HepG2 (cell line): ENCODE results near the gene CCDC197. TPM values are rescaled to one million over a fixed set of nuclear protein-coding genes. Genes with fewer than 3 reads are reported as not detected.

Source experiments
- ARID3A ChIP-seq: IDR thresholded peaks from 2 replicates; pipeline ENCODE4 v1.6.1; 2012; ENCODE audit warnings: low read depth, low read length, improper control_type of control experiment
- ARID5B ChIP-seq: IDR thresholded peaks from 2 replicates; pipeline ENCODE4 v1.4.0; 2020; ENCODE audit warnings: mild to moderate bottlenecking, missing genetic modification reagents
- ASH2L ChIP-seq: fragments of 300-600, 200-600 bp; sonication (generic); IDR thresholded peaks from 2 replicates; pipeline ENCODE4 v1.7.0; 2017; ENCODE audit warnings: low read depth, mild to moderate bottlenecking, moderate library complexity, mixed read lengths, low read length; ENCODE audit not compliant: insufficient read length
- HMG20A ChIP-seq: IDR thresholded peaks from 2 replicates; pipeline ENCODE4 v1.6.1; 2016; ENCODE audit warnings: borderline replicate concordance
- HNF4G ChIP-seq, 2 experiments: sonication (generic) in 1 of 2; formaldehyde crosslinking in 1 of 2; IDR thresholded peaks; 2 replicates each; pipeline versions ENCODE4 v1.4.0 to v1.6.1; 2011 to 2020; ENCODE audit warnings: borderline replicate concordance in 2 of 2, low read depth in 2 of 2, mild to moderate bottlenecking in 2 of 2, low read length in 1 of 2, missing genetic modification reagents in 1 of 2, moderate library complexity in 1 of 2
- NCOA2 ChIP-seq: sonication (generic); formaldehyde crosslinking; IDR thresholded peaks from 2 replicates; pipeline ENCODE4 v1.8.0; 2022; ENCODE audit warnings: inconsistent platforms
- NCOR1 ChIP-seq: fragments of 200-600 bp; sonication (generic); IDR thresholded peaks from 2 replicates; pipeline ENCODE4 v1.7.0; 2017; ENCODE audit warnings: antibody characterized with exemption, low read length, borderline replicate concordance
- NFKB2 ChIP-seq: sonication (generic); formaldehyde crosslinking; IDR thresholded peaks from 2 replicates; pipeline ENCODE4 v1.4.0; 2020; ENCODE audit warnings: missing genetic modification reagents, borderline replicate concordance
- PHB2 ChIP-seq: fragments of 450-650 bp; IDR thresholded peaks from 2 replicates; pipeline ENCODE4 v1.6.1; 2018; ENCODE audit not compliant: partially characterized antibody
- PRMT3 ChIP-seq: sonication (generic); formaldehyde crosslinking; IDR thresholded peaks from 2 replicates; pipeline ENCODE4 v1.8.1; 2022; ENCODE audit warnings: low read depth, mild to moderate bottlenecking, moderate library complexity, missing genetic modification reagents, borderline replicate concordance
- RCOR2 ChIP-seq: IDR thresholded peaks from 2 replicates; pipeline ENCODE4 v1.6.1; 2016; ENCODE audit warnings: missing biosample characterization, missing genetic modification reagents
- RFX1 ChIP-seq: fragments of 450-650 bp; IDR thresholded peaks from 2 replicates; pipeline ENCODE4 v1.6.1; 2017
- RXRB ChIP-seq: IDR thresholded peaks from 2 replicates; pipeline ENCODE4 v1.6.1; 2016; ENCODE audit warnings: borderline replicate concordance, missing genetic modification reagents, missing compliant biosample characterization
- SAP130 ChIP-seq: IDR thresholded peaks from 2 replicates; pipeline ENCODE4 v1.6.1; 2016; ENCODE audit warnings: low read depth
- SOX13 ChIP-seq, 3 experiments: fragments of 450-650 bp in 1 of 3; sonication (generic) in 1 of 3; formaldehyde crosslinking in 1 of 3; IDR thresholded peaks in 2 of 3; conservative IDR thresholded peaks in 1 of 3; 2 replicates each; pipeline versions ENCODE4 v1.5.0 to v1.6.1; 2016 to 2020; ENCODE audit warnings: antibody characterized with exemption in 1 of 3, mild to moderate bottlenecking in 1 of 3, missing compliant biosample characterization in 1 of 3, missing genetic modification reagents in 1 of 3, moderate library complexity in 1 of 3
- YY1 ChIP-seq: IDR thresholded peaks from 2 replicates; pipeline ENCODE4 v1.6.1; 2011; ENCODE audit warnings: low read length, low read depth, moderate library complexity, mild to moderate bottlenecking; ENCODE audit not compliant: insufficient read depth, insufficient replicate concordance
- ZBTB7B ChIP-seq: sonication (generic); formaldehyde crosslinking; IDR thresholded peaks from 2 replicates; pipeline ENCODE4 v1.4.0; 2020; ENCODE audit warnings: missing genetic modification reagents
- ZNF142 ChIP-seq: sonication (generic); formaldehyde crosslinking; IDR thresholded peaks from 2 replicates; pipeline ENCODE4 v1.4.0; 2020; ENCODE audit warnings: missing genetic modification reagents
- polyA plus RNA-seq, 8 experiments: library from polyadenylated mRNA; depleted of rRNA in 3 of 8; stranded (reverse) in 7 of 8; unstranded in 1 of 8; fragments of >200 nt; fragmentation: Illumina TruSeq in 4 of 8; extraction: Trizol in 4 of 8; gene quantifications; 2 replicates each; pipeline versions ENCODE4 v1.2.1 to v1.2.3, GENCODE V29; 2011 to 2016; ENCODE audit warnings: low read depth in 4 of 8, missing spikeins in 1 of 8, mixed read lengths in 1 of 8; ENCODE audit not compliant: insufficient read depth in 1 of 8
- total RNA-seq, 5 experiments: library from RNA; depleted of rRNA; stranded (reverse); fragments of >200 nt; fragmentation: Illumina TruSeq; extraction: Trizol; gene quantifications; 2 replicates each; pipeline ENCODE4 v1.2.3, GENCODE V29; 2016; ENCODE audit warnings: low read depth in 1 of 5

Gene CCDC197
- total and polyA plus RNA-seq, 2 of the 13 experiments (the other 11 are each of a cell fraction or from before 2014, with no cell fraction given), result 0.11 to 0.13 TPM

GRCh38 chr14:94004015-94004414, 6.9 kb downstream of the CCDC197 start (continued):
- TF ChIP-seq ZNF142 (CRISPR knock-in tag), result peak; percentile 40; the same call in 1 of the 2 replicates
- TF ChIP-seq HNF4G (IDR thresholded peaks at IDR 0.05; ENCODE audit: borderline replicate concordance, low read depth, low read length), result peak; percentile 84; the same call in 1 of the 2 replicates
- peak; percentile 49; the same call in 1 of the 2 replicates for TF ChIP-seq HNF4G (CRISPR knock-in tag; IDR thresholded peaks at IDR 0.05; ENCODE audit: borderline replicate concordance, low read depth)
- TF ChIP-seq ARID5B (CRISPR knock-in tag), result peak; percentile 73
- peak; percentile 56; the same call in 1 of the 2 replicates for TF ChIP-seq ZBTB7B (CRISPR knock-in tag)
- TF ChIP-seq NCOA2 (CRISPR knock-in tag), result peak; percentile 64; the same call in 1 of the 2 replicates
- peak; percentile 49 for TF ChIP-seq ASH2L
- 0 out of 2 replicates have a peak, but pooled peaks have one; percentile 31 for TF ChIP-seq ARID3A
- TF ChIP-seq RCOR2 (CRISPR knock-in tag), result no peak
- TF ChIP-seq PRMT3, result no peak
- peak; percentile 12 for TF ChIP-seq YY1
- TF ChIP-seq HMG20A, result peak; percentile 59; the same call in 1 of the 2 replicates
- TF ChIP-seq SOX13 (IDR thresholded peaks at IDR 0.05), result no peak
- TF ChIP-seq SOX13 (CRISPR knock-in tag; conservative IDR thresholded peaks at IDR 0.05 in 1 of 2, IDR thresholded peaks at IDR 0.05 in 1 of 2), result peak in 1 of 2 experiments; percentile 50; a peak in 1 of 4 replicates
- TF ChIP-seq RXRB, result peak; percentile 27; the same call in 1 of the 2 replicates
- no peak for TF ChIP-seq NFKB2 (CRISPR knock-in tag)
- TF ChIP-seq RFX1, result no peak
- no peak for TF ChIP-seq PHB2
- peak; percentile 27; the same call in 1 of the 2 replicates for TF ChIP-seq NCOR1
- TF ChIP-seq SAP130 (CRISPR knock-in tag), result peak; percentile 37; the same call in 1 of the 2 replicates
